Measurements from ENCODE around the gene LCMT1.
"Not testable (repeated sequence)": the region's sequence is repeated elsewhere in the genome, so short reads cannot be mapped to it uniquely, and the experiment has no call there.

Gene LCMT1

GRCh38 chr16:25111403-25112166, at the start of gene LCMT1:
Gene LCMT1 (plus strand): TSS chr16:25111742. CDS start chr16:25111884, 142 bp downstream.
- DNase-seq (ENCODE audit: extremely low read depth, insufficient read length) = peak; percentile 92
- H3K36me3 ChIP-seq (ENCODE audit: control insufficient read depth, insufficient read depth, low read length) = no peaks in the 10 kb centered on the region
- peak within 1 kb of the TSS; percentile 90 for H3K4me3 ChIP-seq (replicated peaks; ENCODE audit: low read depth, low read length)
- H3K27me3 ChIP-seq (replicated peaks; ENCODE audit: control insufficient read depth, insufficient read depth, low read length) = no peaks in the 10 kb centered on the region
- TF ChIP-seq CTCF (IDR thresholded peaks at IDR 0.05; ENCODE audit: insufficient read depth, low read length, poor library complexity, severe bottlenecking) = no peak

- H3K36me3 ChIP-seq (ENCODE audit: control insufficient read depth, insufficient read depth, low read length) = no peaks in the 10 kb centered on the region
- no peak for DNase-seq (ENCODE audit: extremely low read depth, insufficient read length)
- TF ChIP-seq CTCF (IDR thresholded peaks at IDR 0.05; ENCODE audit: insufficient read depth, low read length, poor library complexity, severe bottlenecking) = no peak
- no peaks in the 10 kb centered on the region for H3K27me3 ChIP-seq (replicated peaks; ENCODE audit: control insufficient read depth, insufficient read depth, low read length)
- no peak overlapping the region for H3K4me3 ChIP-seq (replicated peaks; ENCODE audit: low read depth, low read length)
Observed at GRCh38 chr16:25063102-25063501, 48.4 kb upstream of the LCMT1 start.

GRCh38 chr16:25063865-25064264, 47.7 kb upstream of the LCMT1 start:
- no peak overlapping the region for H3K4me3 ChIP-seq (replicated peaks; ENCODE audit: low read depth, low read length)
- no peaks in the 10 kb centered on the region for H3K27me3 ChIP-seq (replicated peaks; ENCODE audit: control insufficient read depth, insufficient read depth, low read length)
- no peak for DNase-seq (ENCODE audit: extremely low read depth, insufficient read length)
- no peaks in the 10 kb centered on the region for H3K36me3 ChIP-seq (ENCODE audit: control insufficient read depth, insufficient read depth, low read length)
- no peak for TF ChIP-seq CTCF (IDR thresholded peaks at IDR 0.05; ENCODE audit: insufficient read depth, low read length, poor library complexity, severe bottlenecking)

GRCh38 chr16:25064281-25064680, 47.3 kb upstream of the LCMT1 start:
- H3K4me3 ChIP-seq (replicated peaks; ENCODE audit: low read depth, low read length); H3K27me3 ChIP-seq (replicated peaks; ENCODE audit: control insufficient read depth, insufficient read depth, low read length); DNase-seq (ENCODE audit: extremely low read depth, insufficient read length); H3K36me3 ChIP-seq (ENCODE audit: control insufficient read depth, insufficient read depth, low read length): not testable (repeated sequence)

GRCh38 chr16:25064937-25065336, 46.6 kb upstream of the LCMT1 start:
- no peak for TF ChIP-seq CTCF (IDR thresholded peaks at IDR 0.05; ENCODE audit: insufficient read depth, low read length, poor library complexity, severe bottlenecking)
- no peak for DNase-seq (ENCODE audit: extremely low read depth, insufficient read length)
- Histone ChIP-seq H3K36me3 (ENCODE audit: control insufficient read depth, insufficient read depth, low read length) (no peaks in the 10 kb centered on the region), H3K4me3 (replicated peaks; ENCODE audit: low read depth, low read length) (no peak overlapping the region), H3K27me3 (replicated peaks; ENCODE audit: control insufficient read depth, insufficient read depth, low read length) (no peaks in the 10 kb centered on the region)

GRCh38 chr16:25065899-25066298, 45.6 kb upstream of the LCMT1 start:
- H3K4me3 ChIP-seq (replicated peaks; ENCODE audit: low read depth, low read length) = no peak overlapping the region

More at GRCh38 chr16:25065899-25066298, 45.6 kb upstream of the LCMT1 start:
- Histone ChIP-seq H3K36me3 (ENCODE audit: control insufficient read depth, insufficient read depth, low read length) (no peaks in the 10 kb centered on the region), H3K27me3 (replicated peaks; ENCODE audit: control insufficient read depth, insufficient read depth, low read length) (no peaks in the 10 kb centered on the region; the same call in 1 of the 2 replicates)
- peak; percentile 48 for TF ChIP-seq CTCF (IDR thresholded peaks at IDR 0.05; ENCODE audit: insufficient read depth, low read length, poor library complexity, severe bottlenecking)
- DNase-seq (ENCODE audit: extremely low read depth, insufficient read length) = peak; percentile 52
